ENCODE results near the gene LSM11. TPM values are rescaled to one million over a fixed set of nuclear protein-coding genes. Genes with fewer than 3 reads are reported as not detected.
A peak's percentile ranks its signal among the peaks of the same experiment; 100 is the strongest.

Gene LSM11
- total RNA-seq, 1 donor from 2014 or later, result 3.4 TPM

- intact Hi-C loops (cut with DNase I), result no loop called here
- DNase-seq (ENCODE audit: low spot score) (peak; percentile 99), ATAC-seq (peak; percentile 100)
Observed at GRCh38 chr5:157731272-157732129, 12.0 kb upstream of the LSM11 start, which contains the start of gene THG1L. Gene THG1L, plus strand, starts transcription at chr5:157731420. Its CDS starts 21 bp downstream, at chr5:157731441.

DNA sequence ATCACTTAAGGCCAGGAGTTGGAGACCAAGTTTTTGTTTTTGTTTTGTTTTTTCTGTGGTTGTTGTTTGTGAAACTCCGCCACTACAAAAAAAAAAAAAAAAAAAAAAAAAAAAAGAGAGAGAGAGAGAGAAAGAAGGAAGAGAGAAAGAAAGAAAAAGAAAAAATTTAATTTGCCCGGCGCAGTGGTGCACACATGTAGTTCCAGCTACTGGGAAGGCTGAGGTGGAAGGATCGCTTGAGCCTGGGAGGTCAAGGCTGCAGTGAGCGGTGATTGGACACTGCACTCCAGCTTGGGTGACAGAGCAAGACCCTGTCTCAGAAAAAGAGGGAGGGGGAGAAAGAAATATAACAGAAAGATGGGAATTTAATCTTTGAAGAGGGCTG is 11.4 kb upstream of the LSM11 start:
- no peak for DNase-seq (ENCODE audit: low spot score)
- intact Hi-C loops (cut with DNase I), result no loop called here
- no peak for ATAC-seq

DNA sequence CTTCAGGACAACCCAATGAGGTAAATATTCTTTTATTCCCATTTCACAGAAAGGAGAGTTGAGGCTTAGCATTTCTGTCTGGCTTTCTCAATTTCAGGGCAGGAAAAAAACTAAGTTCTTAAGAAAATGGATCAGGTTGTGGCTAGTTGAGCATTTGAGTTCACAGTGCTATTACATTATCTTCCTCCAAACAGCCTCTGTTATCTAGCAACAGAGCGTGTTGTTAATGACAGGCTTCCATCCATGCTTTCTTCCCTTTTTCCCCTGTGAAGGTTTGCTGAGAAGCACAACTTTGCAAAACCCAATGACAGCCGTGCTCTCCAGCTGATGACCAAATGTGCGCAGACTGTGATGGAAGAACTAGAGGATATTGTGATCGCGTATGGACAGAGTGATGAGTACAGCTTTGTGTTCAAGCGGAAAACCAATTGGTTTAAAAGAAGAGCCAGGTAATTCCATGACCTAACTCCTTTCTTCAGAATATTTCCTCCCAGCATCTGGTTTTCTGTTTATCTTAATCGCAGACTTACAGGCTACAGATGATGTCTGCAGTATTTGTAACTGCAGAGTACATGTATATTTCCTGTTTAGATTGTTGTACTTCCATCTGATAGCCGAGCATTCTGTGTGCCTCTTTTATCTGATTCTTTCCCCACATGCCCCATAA is 10.8 kb upstream of the LSM11 start:
- ATAC-seq, result no peak

DNA sequence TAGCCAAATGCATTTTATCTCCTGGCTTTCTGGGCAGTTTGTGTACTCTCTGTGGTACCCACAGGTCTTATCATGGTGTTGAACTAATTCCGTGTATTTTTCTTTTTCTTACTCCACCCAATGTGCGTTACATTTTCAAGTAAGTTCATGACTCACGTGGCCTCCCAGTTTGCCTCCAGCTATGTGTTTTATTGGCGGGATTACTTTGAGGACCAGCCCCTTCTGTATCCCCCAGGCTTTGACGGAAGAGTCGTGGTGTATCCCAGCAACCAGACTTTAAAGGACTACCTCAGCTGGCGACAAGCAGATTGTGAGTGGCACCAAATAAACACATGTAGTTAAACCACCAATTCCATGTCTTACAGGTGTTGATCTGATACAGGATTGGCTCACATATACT is 9.1 kb upstream of the LSM11 start:
- intact Hi-C loops (cut with DNase I), result no loop called here
- no peak for ATAC-seq

More for the DNA sequence above, 10.8 kb upstream of the LSM11 start:
- intact Hi-C loops (cut with DNase I), result no loop called here
- no peak for DNase-seq (ENCODE audit: low spot score)

DNA sequence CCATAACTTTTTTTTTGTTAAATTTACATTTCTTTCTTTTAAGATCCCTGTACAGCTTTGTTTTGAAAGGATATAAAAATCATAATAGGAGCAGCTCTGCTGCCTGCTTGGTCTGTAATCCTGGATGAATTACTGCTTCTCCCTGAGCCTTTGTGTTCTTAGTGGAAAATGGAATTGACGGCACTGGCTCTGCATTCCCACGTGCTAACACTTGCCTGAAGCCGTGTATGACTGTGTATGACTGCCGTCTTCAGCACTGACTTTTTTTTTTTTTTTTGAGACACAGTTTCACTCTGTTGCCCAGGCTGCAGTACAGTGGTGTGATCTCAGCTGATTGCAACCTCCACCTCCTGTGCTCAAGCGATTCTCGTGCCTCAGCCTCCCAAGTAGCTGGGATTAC is 7.5 kb upstream of the LSM11 start:
- intact Hi-C loops (cut with DNase I), result no loop called here
- DNase-seq (ENCODE audit: low spot score), result no peak
- no peak for ATAC-seq

More for the DNA sequence above, 9.1 kb upstream of the LSM11 start:
- no peak for DNase-seq (ENCODE audit: low spot score)

DNA sequence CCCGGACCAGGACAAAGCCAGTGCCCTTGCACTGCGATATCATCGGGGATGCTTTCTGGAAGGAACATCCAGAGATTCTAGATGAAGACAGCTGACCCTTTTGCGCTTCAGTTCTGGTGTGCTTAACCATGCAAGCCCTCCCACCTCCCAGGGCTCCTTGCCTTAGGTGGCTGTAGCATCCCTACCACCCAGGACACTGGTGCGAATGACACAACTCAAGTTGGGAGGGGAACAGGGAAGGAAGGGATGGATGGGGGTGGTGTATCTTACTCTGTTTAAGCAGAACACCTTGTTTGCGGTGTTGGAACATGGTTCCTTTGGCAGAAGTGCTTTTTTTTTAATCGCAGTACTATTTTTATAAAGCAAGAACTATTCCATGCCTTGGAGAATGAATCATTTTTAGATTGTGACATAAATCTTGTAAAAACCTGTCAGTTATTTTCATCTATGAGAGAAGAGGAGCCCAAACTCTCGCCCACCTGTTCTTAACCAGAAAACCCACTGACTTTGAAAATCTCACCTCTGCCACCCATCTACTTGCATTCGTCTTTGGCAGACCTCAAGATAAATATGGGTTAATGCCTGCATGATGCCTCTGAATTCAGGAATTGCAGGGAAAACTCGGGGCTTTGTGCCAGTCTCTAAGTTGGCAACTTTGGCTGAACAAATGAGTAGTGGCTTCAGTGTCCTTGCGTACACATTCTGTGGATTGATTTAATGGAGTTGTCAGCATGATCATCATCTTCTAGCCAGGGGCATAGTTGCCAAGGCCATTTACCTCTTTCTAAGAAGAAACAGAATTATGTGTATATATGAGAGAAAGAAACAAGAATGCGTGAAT is 3.9 kb upstream of the LSM11 start:
- intact Hi-C loops (cut with DNase I), result no loop called here
- ATAC-seq, result no peak
- DNase-seq (ENCODE audit: low spot score), result no peak

GRCh38 chr5:157740229-157740610 is 3.3 kb upstream of the LSM11 start:
- intact Hi-C loops (cut with DNase I), result no loop called here
- DNase-seq (ENCODE audit: low spot score), result no peak
- no peak for ATAC-seq

GRCh38 chr5:157741131-157741530 is 2.4 kb upstream of the LSM11 start:
- no peak for DNase-seq (ENCODE audit: low spot score)
- no peak for ATAC-seq
- intact Hi-C loops (cut with DNase I), result no loop called here

- DNase-seq (ENCODE audit: low spot score) (no peak), ATAC-seq (peak; percentile 9)
- intact Hi-C loops (cut with DNase I), result no loop called here
Observed at GRCh38 chr5:157744051-157745011, 819 bp downstream of the LSM11 start.

DNA sequence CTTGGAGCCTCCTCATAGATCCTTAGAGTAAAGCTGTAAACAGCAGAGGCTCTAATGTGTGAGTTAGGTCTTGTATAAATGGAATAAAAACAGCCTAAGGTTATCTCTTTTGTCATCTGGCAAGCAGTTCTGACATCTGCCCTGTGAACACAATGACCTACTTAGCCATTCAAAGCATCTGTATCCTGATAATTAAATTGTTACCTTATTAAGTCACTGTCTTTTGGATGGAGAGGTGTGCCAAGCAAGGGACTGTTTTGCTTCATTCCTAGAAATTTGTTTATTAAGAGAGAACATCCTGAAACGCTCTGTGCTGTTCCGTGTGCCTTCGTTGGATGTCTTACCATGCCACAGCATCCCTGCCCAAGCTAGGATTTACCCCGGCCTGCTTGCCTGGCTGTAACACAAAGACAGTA is 1.5 kb downstream of the LSM11 start:
- intact Hi-C loops (cut with DNase I), result no loop called here
- DNase-seq (ENCODE audit: low spot score) (no peak), ATAC-seq (no peak)

GRCh38 chr5:157747173-157747740 is 3.7 kb downstream of the LSM11 start:
- ATAC-seq, result no peak

DNA sequence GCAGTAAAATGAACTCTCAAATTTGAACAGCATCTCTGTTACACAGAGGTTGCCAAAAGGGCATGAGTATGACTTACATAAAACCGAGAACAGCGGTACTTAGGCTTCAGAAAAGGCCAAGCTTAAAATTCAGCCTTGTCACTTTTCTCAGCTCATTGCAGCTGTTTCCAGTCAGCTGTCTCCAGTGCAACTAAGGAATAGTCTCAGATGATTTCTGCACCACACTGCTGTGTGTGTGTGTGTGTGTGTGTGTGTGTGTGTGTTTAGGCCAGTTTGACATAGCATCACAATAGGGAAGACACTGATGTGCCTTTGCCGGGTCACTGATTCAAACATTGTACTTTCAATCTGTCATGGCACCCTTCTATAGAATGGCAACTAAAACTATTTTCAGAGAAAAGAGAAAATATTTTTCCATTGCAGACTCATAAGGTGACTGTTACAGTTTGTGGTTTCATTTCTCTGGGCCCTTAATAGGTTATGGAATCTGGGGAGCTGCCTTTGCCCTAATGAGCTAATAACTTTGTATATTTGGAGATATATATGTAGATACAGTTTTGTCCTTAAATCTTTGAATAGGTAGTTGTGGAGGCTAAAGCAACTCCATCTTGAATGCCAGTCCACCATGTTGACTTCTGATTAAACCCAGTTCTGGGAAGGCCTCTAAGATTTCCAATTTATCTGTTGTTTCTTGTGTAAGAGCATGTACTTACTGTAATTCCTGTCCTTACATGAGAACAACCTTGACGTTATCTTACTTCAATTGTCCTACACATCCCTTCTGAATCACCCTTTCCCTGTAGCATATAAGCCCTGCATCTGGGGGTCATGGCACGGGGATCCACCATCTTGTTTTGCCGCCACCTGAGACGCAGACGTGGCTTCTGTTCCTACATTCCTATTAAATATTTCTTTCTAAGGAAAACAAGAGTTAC is 4.5 kb downstream of the LSM11 start:
- intact Hi-C loops (cut with DNase I), result no loop called here
- DNase-seq (ENCODE audit: low spot score) (no peak), ATAC-seq (no peak)

More at GRCh38 chr5:157747173-157747740, 3.7 kb downstream of the LSM11 start:
- intact Hi-C loops (cut with DNase I), result no loop called here
- DNase-seq (ENCODE audit: low spot score), result no peak

DNA sequence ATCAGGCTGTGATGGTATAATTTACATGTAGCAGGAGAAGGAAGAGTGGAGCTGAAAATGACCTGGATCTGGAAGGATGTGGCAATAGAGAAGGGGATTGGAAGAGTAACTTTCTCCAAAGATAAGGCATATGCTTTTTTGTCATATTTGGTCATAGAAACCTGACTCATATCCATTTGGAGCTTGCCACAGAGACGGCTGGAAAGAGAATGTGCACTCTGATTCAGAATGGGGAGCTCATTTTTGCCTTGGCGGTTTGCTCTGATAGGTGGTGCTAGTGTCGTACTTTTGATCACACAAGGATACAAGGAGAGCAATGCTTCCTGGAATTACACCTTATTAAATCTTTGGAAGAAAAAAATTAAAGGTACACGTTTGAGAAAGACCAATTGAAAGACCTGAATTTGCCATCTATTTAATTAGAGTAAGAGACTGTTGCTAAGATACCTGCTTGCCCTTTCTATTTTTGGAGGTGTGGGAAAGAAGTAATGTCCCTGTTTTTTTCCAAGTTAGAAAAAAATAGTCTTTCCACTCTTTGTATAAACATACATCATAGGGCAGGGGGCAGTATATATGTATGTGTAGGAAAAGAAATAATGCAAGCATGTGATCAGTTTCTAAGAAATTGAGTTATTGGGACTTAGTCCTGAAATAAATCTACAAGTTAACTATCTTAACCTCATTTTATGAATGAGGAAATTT is 5.4 kb downstream of the LSM11 start:
- DNase-seq (ENCODE audit: low spot score), result no peak
- intact Hi-C loops (cut with DNase I), result loop anchor here (1.0 kb wide), 1 partner anchor 9 kb away; no protein-coding TSS in a partner anchor
- ATAC-seq, result no peak

DNA sequence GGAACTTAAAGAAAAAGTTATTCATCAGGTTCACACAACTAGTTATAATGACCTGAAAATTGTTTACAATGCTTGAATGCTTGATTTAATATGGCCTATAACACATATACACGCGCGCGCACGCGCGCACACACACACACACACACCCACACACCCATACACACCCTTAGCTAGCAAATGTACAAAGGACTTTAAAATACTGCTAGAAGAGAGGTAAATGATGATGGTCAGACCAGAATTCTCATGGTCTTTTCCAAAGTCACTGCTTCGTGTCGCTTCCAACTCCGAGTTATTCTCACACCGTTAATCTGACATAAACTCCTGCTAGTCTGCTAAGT is 5.9 kb downstream of the LSM11 start:
- DNase-seq (ENCODE audit: low spot score) (no peak), ATAC-seq (no peak)
- intact Hi-C loops (cut with DNase I), result loop anchor here (1.0 kb wide), 1 partner anchor 9 kb away; no protein-coding TSS in a partner anchor

DNA sequence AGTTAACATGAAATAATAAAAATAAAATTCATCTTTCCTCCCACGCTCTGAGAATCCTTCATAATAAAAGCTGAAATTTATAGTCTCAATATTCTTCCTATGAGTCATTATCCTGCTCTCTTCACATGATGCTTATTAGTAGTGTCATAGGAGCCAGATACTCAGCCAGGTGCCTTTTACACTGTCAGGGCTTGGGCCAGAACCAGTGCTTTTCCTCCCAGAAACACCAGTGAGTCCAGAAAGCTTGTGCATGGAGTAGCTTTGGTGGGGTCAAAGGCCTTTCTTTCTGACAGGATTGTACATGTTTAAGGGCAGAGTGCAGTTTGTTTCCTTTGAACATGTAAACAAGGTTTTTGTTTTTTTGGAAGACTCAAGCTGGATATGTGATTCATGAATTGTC is 6.8 kb downstream of the LSM11 start:
- ATAC-seq (no peak), DNase-seq (ENCODE audit: low spot score) (no peak)
- intact Hi-C loops (cut with DNase I), result no loop called here

DNA sequence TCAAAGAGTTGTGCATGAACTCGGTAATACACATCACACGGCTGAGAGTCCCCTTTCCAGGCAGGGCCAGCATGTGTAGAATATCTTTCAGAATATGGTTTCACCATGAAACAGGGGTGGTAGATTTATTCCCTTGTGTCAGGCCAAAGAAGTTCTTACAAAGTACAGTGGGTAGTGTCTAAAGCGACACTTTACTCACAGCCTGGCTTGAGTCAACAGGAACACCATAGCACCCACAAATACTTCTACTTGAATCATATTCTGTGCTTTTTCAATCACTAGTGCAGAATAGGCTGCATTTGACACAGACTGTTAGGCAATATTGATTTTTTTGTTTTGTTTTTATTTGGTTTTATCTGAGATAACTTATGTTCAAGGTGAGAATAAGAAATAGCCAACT is 12.6 kb downstream of the LSM11 start:
- ATAC-seq (no peak), DNase-seq (ENCODE audit: low spot score) (no peak)
- intact Hi-C loops (cut with DNase I), result no loop called here

Data from sciatic nerve (tissue), 2 donors.